ENCODE data around the gene CCDC82.

Gene CCDC82

GRCh38 chr11:96329419-96329818 lies 60.3 kb downstream of the CCDC82 start:
- no peak for DNase-seq (ENCODE audit: low spot score)

- DNase-seq (ENCODE audit: low spot score): no peak
Observed at GRCh38 chr11:96328395-96329010, 61.2 kb downstream of the CCDC82 start.

- DNase-seq (ENCODE audit: low spot score): no peak
Observed at GRCh38 chr11:96326959-96327358, 62.8 kb downstream of the CCDC82 start.

- DNase-seq (ENCODE audit: low spot score): no peak
Observed at GRCh38 chr11:96324912-96325311, 64.8 kb downstream of the CCDC82 start.

- no peak for DNase-seq (ENCODE audit: low spot score)
Observed at GRCh38 chr11:96323642-96323985, 66.1 kb downstream of the CCDC82 start.

GRCh38 chr11:96322775-96323641 lies 66.7 kb downstream of the CCDC82 start:
- DNase-seq (ENCODE audit: low spot score): no peak

- DNase-seq (ENCODE audit: low spot score): no peak
Observed at GRCh38 chr11:96321091-96321490, 68.6 kb downstream of the CCDC82 start.

- no peak for DNase-seq (ENCODE audit: low spot score)
Observed at GRCh38 chr11:96319898-96320656, 69.6 kb downstream of the CCDC82 start.

- no peak for DNase-seq (ENCODE audit: low spot score)
Observed at GRCh38 chr11:96318850-96319249, 70.9 kb downstream of the CCDC82 start.

GRCh38 chr11:96318399-96318798 lies 71.3 kb downstream of the CCDC82 start:
- no peak for DNase-seq (ENCODE audit: low spot score)

GRCh38 chr11:96317985-96318384 lies 71.7 kb downstream of the CCDC82 start:
- no peak for DNase-seq (ENCODE audit: low spot score)

GRCh38 chr11:96317571-96317970 lies 72.1 kb downstream of the CCDC82 start:
- DNase-seq (ENCODE audit: low spot score): peak; percentile 39

GRCh38 chr11:96316869-96317268 lies 72.8 kb downstream of the CCDC82 start:
- no peak for DNase-seq (ENCODE audit: low spot score)

GRCh38 chr11:96315476-96315875 lies 74.2 kb downstream of the CCDC82 start:
- DNase-seq (ENCODE audit: low spot score): no peak

GRCh38 chr11:96314326-96315020 lies 75.2 kb downstream of the CCDC82 start:
- DNase-seq (ENCODE audit: low spot score): no peak

GRCh38 chr11:96313163-96313562 lies 76.5 kb downstream of the CCDC82 start:
- DNase-seq (ENCODE audit: low spot score): no peak

GRCh38 chr11:96311120-96311568 lies 78.6 kb downstream of the CCDC82 start:
- DNase-seq (ENCODE audit: low spot score): no peak

GRCh38 chr11:96310236-96310635 lies 79.5 kb downstream of the CCDC82 start:
- no peak for DNase-seq (ENCODE audit: low spot score)

- no peak for DNase-seq (ENCODE audit: low spot score)
Observed at GRCh38 chr11:96309643-96310017, 80.1 kb downstream of the CCDC82 start.

GRCh38 chr11:96309016-96309642 lies 80.6 kb downstream of the CCDC82 start:
- no peak for DNase-seq (ENCODE audit: low spot score)

- DNase-seq (ENCODE audit: low spot score): no peak
Observed at GRCh38 chr11:96307776-96308140, 82.0 kb downstream of the CCDC82 start.
